Hematopoietic multipotent progenitor cell (in vitro differentiated cells): ENCODE results near the gene SND1. TPM values are rescaled to one million over a fixed set of nuclear protein-coding genes. Genes with fewer than 3 reads are reported as not detected.
A peak's percentile ranks its signal among the peaks of the same experiment; 100 is the strongest.

Source experiments
- DNase-seq, 3 donors: peaks; one replicate each; pipeline ENCODE4 v3.0.0-alpha.2; 2011 to 2015; ENCODE audit warnings: low read depth in 2 of 3, low spot score in 2 of 3
- total RNA-seq: library from RNA; depleted of rRNA; stranded (reverse); fragments of >200 nt; gene quantifications from one replicate; pipeline ENCODE4 v1.2.3, GENCODE V29; 2012

Gene SND1
- total RNA-seq, 1 donor, result 165 TPM

DNA sequence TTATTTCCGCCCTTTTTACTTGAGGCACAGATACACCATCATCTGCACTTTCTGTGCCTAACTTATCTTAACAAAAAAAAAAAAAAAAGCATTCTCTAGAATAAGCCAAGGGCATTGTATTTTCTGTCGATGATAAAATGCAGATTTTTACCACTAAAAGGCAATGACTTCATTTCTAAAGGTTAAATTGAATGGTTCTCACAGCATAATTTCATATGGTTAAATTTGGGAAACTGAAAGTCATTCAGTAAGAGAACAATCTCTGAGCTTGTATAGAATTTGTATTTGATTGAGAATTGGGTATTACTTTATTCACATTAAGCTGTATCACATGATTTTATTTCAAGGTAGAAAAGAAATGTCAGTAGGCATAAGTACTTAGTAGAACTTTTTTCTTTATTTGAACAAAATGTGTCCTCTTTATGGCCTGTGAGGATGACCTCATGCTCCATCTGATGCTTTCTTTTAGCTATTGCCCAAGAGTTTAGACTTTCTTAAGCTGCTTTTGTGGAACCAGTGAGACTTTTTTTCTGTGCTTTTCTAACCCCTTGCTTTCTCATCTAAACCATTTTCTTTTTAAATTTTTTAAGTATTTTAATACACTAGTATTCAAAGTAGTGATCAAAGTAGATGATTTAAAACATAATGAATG lies 268.9 kb downstream of the SND1 start:
- DNase-seq, result no peak

- no peak for DNase-seq
Measured at GRCh38 chr7:127922656-127923055, 270.7 kb downstream of the SND1 start.

DNA sequence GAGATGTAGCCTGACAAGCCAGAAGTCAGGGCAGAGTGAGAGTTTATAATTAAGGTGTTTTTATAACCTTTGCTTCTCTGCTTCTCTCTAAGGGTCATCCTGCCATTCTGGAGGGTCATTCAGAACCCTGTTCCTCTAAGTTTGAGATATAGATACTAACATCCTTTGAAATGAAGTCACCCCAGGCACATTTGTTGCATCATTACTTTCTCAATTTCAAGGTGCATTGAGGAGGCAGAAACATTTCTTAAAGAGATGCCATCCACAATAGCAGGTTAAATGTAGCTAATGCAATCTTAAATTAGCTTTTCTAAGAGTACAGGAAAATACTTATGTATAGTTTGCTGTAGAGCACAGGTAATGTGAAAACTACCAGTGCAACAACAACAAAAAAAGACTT lies 272.9 kb downstream of the SND1 start:
- no peak for DNase-seq

DNA sequence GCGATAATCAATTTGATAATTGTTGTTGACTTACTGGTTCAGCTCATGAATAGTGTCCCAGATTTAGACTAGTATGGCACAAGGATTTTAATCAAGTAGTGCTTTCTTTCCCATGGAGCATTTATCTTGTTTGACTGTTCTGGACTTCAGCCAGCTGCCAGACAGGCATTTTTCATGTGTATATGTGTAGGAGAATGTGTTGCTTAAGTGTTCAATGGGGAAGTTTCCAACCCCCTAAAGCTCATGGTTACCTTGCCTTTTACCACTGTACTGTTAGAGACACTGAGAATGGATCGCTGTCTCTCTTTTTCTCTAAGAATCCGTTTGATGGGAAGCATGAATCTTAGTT lies 275.3 kb downstream of the SND1 start:
- DNase-seq, result peak in 1 of 3 donors; percentile 3

GRCh38 chr7:127928222-127928621 lies 276.2 kb downstream of the SND1 start:
- DNase-seq, result no peak

DNA sequence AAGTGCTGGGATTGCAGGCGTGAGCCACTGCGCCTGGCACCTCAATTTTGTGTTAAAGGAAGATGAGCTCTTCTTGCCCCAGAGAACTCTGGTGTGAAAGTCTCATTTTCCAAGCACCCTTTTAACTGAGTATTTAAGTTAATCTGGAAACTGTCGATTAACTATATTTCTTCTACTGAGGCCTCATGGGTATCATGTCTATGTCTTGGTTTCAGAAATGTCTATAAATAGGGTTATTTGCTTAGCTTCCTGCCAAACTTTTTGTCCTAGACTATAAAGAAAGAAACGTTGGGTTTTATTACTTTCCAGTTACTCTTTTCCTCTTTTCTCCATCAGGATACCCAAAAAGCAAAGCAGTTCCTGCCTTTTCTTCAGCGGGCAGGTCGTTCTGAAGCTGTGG lies 276.9 kb downstream of the SND1 start:
- no peak for DNase-seq

GRCh38 chr7:127930341-127931328 lies 278.6 kb downstream of the SND1 start:
- no peak for DNase-seq

DNA sequence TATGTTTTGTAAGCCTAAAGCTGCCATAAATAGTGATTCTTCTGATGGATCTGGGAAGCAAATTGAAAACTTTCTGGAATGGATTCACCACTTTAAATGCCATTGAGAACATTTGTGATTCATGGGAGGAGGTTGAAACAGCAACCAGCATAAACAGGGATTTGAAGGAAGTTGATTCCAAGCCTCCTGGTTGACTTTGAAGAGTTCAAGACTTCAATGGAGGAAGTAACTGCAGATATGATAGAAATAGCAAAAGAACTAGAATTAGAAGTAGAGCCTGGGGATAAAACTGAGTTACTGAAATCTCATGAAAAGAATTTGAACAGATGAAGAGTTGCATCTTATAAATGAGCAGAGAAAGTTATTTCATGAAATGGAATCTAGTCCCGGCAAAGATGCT lies 280.1 kb downstream of the SND1 start:
- no peak for DNase-seq

DNA sequence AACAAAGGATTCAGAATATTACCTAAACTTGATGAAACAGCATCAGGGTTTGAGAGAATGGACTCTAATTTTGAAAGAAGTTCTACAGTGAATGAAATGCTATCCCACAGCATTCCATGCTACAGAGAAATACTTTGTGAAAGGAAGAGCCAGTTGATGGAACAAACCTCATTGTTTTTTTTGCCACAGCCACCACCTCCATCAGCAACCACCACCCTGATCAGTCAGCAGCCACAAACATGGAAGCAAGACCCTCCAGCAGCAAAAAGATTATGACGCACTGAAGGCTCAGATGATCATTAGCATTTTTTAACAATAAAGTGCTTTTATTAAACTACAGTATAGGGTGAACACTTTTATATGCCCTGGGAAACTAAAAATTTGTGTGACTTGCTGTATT lies 280.5 kb downstream of the SND1 start:
- DNase-seq, result no peak

DNA sequence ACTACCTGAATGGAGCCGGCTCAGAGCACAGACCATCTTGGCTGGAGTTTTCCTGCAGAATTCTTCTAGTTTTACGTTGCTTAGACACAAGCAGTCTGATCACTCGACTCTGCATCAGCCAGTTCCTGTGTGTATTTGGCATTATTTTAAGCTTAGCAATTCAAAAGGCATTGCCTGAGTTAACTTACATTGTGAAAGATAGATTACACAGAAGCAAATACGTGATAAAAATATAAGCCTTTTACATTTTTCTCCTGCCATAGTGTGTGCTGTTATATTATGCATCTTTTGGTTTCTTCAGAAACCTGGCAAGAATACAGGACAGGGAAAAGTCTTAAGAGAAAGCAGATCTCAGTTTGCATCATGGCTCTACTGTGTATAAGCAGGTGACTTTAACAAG lies 281.2 kb downstream of the SND1 start:
- no peak for DNase-seq

GRCh38 chr7:127934711-127935110 lies 282.7 kb downstream of the SND1 start:
- no peak for DNase-seq

DNA sequence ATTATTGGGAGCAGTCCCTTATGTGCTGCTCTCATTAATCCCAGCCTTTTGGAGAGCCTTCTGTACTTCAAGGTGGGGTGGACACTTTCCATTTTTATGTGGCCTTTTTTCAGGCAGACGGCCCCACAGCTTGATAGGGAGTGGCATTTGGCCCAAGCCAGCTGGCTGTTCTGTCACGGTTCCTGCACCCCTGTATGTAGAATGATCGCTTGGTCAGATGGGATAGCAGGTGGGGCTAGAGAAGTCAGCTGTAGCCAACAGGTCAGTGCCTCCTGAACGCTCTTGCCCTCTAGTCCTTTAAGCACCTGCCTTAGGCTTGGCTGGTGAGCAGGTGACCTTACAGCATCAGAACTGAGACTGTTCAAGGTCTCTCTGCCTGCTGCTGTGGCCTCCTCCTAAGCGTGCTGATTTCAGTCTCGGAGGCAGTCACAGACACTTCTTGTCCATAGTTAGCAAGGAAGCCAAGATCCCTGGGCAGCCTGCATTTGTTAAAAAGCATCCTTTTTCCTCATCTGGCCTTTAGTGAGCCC lies 283.9 kb downstream of the SND1 start:
- no peak for DNase-seq

GRCh38 chr7:127937066-127937680 lies 285.2 kb downstream of the SND1 start:
- no peak for DNase-seq

DNA sequence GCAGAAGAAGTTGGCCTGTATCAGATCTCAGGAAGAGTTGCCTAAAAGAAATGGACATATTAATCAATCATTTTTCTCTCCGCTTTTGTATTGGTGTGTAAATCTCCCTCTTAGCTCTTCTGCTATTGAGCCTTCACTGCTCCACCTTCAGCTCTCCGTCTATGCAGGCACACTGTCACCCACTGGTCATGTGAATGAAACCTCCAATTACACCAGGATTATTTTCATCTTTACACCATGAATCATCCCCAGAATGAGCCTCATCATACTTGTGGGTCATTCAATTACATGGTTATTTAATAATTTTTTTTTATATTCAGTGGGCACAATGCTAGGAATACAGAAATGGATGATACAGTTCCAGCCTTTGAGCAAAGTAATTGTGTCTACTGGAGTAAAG lies 286.6 kb downstream of the SND1 start:
- DNase-seq, result no peak

- DNase-seq, result no peak
Measured at GRCh38 chr7:127940381-127941160, 288.6 kb downstream of the SND1 start.

DNA sequence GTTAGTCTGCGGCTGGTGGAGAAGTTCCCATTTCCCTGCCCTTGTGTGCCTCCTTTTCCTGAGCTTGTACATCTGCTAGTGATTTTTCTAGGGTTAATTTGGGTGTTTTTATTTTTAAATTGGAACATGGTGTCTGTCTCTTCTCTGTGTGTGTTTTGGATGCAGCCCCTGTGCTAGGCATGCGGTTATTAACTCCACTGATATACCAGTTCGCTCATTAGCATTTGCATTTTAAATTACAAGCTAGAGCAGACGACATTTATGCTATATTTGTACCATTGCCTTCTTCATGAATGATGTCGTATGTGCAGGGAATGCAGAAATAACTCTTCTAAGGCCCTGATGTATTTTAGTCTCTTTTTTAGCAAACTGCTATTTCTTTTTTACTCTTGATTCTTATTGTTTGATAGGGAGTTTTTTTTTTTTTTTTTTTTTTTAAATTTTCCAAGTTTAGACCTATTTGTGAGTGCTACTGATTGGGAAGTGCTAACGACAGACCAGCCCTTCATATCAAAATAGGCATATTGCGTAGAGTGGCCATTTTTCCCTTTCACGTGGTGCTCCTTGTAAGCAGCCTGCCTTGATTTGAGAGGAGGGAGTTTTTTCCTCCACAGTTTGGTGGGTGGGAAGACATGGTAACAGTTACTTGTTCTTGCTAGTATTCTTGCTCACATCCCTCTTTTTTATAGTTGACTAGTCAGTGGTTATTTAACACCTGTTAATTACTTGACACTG lies 289.6 kb downstream of the SND1 start:
- DNase-seq, result no peak

DNA sequence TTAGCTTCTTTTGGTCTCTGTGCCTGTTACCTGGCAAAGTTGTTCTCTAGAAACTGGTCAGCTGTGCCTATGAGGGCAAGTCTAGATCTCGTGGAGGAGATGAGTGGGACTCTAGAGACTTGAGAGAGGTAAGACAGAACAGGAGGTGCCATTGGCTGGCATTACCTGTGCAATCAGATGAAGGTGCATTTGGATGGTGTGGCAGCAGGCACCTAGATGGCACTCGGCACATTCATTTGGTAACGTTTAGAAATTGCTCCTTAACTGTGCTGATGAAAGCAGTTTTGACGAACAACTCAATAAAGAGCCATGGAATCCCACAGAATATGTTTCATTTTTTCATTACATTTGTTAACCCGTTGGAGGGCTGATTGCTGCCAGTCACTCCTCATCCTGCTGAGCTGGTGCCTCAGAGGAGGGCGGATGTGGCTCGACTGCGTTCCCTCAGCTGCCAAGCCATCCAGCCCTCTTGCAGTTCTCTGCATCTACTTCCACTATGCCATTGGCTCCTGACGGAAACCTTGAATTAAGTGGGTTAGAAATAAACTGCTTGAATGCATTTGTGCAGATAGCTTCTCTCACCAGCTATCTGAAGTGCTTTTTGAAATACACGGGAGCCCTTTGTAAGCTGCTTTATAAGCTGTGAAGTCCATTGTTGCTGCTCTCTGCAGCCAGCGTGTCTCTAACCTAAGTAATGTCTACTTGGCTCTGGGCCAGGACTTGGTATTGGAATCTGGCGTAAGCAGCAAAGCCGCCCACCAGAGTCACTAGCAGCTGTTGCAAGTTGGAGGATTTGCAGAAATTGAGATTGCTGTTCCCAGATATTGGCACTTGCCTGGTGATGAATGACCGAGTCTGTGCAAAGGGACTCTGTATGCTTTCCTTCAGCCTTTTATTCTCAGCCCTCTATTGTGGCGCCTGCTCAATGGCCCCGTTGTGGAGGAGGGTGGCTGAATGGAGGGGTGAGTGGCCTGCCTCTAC lies 291.8 kb downstream of the SND1 start:
- no peak for DNase-seq

- DNase-seq, result no peak
Measured at GRCh38 chr7:127946111-127946510, 294.1 kb downstream of the SND1 start.

DNA sequence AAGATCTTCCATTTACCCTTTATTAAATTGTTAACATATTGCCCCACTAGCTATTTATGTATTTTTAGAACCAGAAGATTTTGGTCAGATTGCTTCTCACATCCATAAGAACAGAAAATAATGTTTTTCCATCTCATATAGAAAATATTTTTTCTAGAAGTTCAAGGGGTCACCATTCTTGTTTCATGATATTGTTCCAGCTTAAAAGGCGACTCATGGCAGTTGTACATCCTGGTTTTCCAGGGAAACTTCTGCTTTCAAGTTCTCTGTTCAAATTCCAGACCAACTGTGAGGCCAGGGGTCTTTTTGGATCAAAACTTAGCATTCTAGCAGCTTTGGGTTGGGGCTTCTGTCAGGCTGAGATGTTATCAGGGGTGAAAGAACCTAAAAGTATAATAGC lies 294.9 kb downstream of the SND1 start:
- no peak for DNase-seq
